B cell (primary cell): ENCODE results near the gene C1QL2. TPM values are rescaled to one million over a fixed set of nuclear protein-coding genes. Genes with fewer than 3 reads are reported as not detected.

ENCODE experiments used
- ATAC-seq: fragments of 200-7000 bp; cut with Tn5 transposase; one replicate; pipeline ENCODE4 v1.10.0; 2021; ENCODE audit warnings: low read depth, mild to moderate bottlenecking, moderate number of reproducible peaks, moderate library complexity
- CTCF ChIA-PET: fragments of 350-600 bp; sonication (Branson Sonifier 250); formaldehyde crosslinking; loops from one replicate; lab custom pipeline; 2021; ENCODE audit warnings: antibody characterized with exemption, inconsistent platforms; lab: Charles Lee
- POLR2A ChIA-PET: fragments of 350-600 bp; sonication (Branson Sonifier 250); formaldehyde crosslinking; loops from one replicate; lab custom pipeline; 2021; ENCODE audit warnings: antibody characterized with exemption; lab: Charles Lee
- DNase-seq: peaks from one replicate; pipeline ENCODE4 v3.0.0; 2013
- H2AFZ ChIP-seq: 2 replicates; pipeline ENCODE4 v1.6.1; 2012; ENCODE audit warnings: mild to moderate bottlenecking, low read depth, low read length; ENCODE audit not compliant: insufficient read depth, poor library complexity, severe bottlenecking
- H3K27ac ChIP-seq, 2 donors: 1 replicate in 1 of 2; 2 replicates in 1 of 2; pipeline ENCODE4 v1.5.1; 2012 to 2013; ENCODE audit warnings: low read length in 2 of 2, mild to moderate bottlenecking in 2 of 2, moderate library complexity in 1 of 2
- H3K27me3 ChIP-seq, 4 experiments: fragments of 200-600 bp in 1 of 4; sonication (generic) in 1 of 4; replicated peaks in 1 of 4; 1 replicate in 2 of 4; 2 replicates in 2 of 4; pipeline versions ENCODE4 v1.6.1 to v1.7.0; 2013 to 2016; ENCODE audit warnings: low read length in 3 of 4, mild to moderate bottlenecking in 2 of 4, mixed read lengths in 1 of 4, moderate library complexity in 1 of 4; ENCODE audit not compliant: insufficient read depth in 4 of 4, control insufficient read depth in 3 of 4; ENCODE audit errors: control extremely low read depth in 1 of 4
- H3K36me3 ChIP-seq, 2 experiments: replicated peaks in 1 of 2; 1 replicate in 1 of 2; 2 replicates in 1 of 2; pipeline versions ENCODE4 v1.6.1 to v1.7.1; 2013; ENCODE audit warnings: low read length in 1 of 2; ENCODE audit not compliant: insufficient read depth in 2 of 2, control insufficient read depth in 1 of 2; ENCODE audit errors: control extremely low read depth in 1 of 2, extremely low read depth in 1 of 2
- H3K4me1 ChIP-seq, 2 donors: fragments of 200-600 bp in 1 of 2; sonication (generic) in 1 of 2; 1 replicate in 1 of 2; 2 replicates in 1 of 2; pipeline versions ENCODE4 v1.5.1 to v1.6.1; 2013 to 2017; ENCODE audit warnings: low read length in 2 of 2; ENCODE audit not compliant: control insufficient read depth in 2 of 2, insufficient read depth in 2 of 2
- H3K4me2 ChIP-seq: replicated peaks from 2 replicates; pipeline ENCODE3; 2012; ENCODE audit warnings: mild to moderate bottlenecking, low read depth, low read length; ENCODE audit not compliant: poor library complexity, severe bottlenecking
- H3K4me3 ChIP-seq, 5 experiments: fragments of 200-600 bp in 1 of 5; sonication (generic) in 1 of 5; 1 replicate in 3 of 5; 2 replicates in 2 of 5; pipeline versions ENCODE4 v1.5.1 to v1.7.0; 2011 to 2016; ENCODE audit warnings: low read length in 4 of 5, mild to moderate bottlenecking in 4 of 5, low read depth in 2 of 5, control low read depth in 1 of 5, moderate library complexity in 1 of 5; ENCODE audit not compliant: insufficient read depth in 1 of 5; ENCODE audit errors: control extremely low read depth in 1 of 5, extremely low read depth in 1 of 5
- H3K79me2 ChIP-seq: fragments of 200-600 bp; sonication (generic); one replicate; pipeline ENCODE4 v1.6.0; 2016; ENCODE audit warnings: low read length; ENCODE audit not compliant: control insufficient read depth, insufficient read depth
- H3K9ac ChIP-seq: fragments of 200-600 bp; sonication (generic); 2 replicates; pipeline ENCODE4 v1.6.1; 2017; ENCODE audit warnings: mild to moderate bottlenecking, low read length, moderate library complexity
- H3K9me3 ChIP-seq, 3 donors: one replicate each; pipeline versions ENCODE4 v1.6.1 to v1.7.1; 2013; ENCODE audit warnings: low read length in 2 of 3; ENCODE audit not compliant: control insufficient read depth in 2 of 3, insufficient read depth in 1 of 3; ENCODE audit errors: control extremely low read depth in 1 of 3
- H4K20me1 ChIP-seq: 2 replicates; pipeline ENCODE4 v1.6.0; 2012; ENCODE audit warnings: mild to moderate bottlenecking, low read length; ENCODE audit not compliant: insufficient read depth, control insufficient read depth, poor library complexity, severe bottlenecking
- H3K27ac Mint-ChIP-seq: one replicate; pipeline ENCODE4 v1.8.0; 2021; ENCODE audit warnings: mixed read lengths
- H3K27me3 Mint-ChIP-seq: one replicate; pipeline ENCODE4 v1.8.0; 2021; ENCODE audit warnings: mixed read lengths
- H3K4me1 Mint-ChIP-seq: one replicate; pipeline ENCODE4 v1.8.0; 2021; ENCODE audit warnings: mixed read lengths
- H3K4me3 Mint-ChIP-seq: one replicate; pipeline ENCODE4 v1.8.0; 2021; ENCODE audit warnings: mixed read lengths
- H3K9me3 Mint-ChIP-seq: one replicate; pipeline ENCODE4 v1.8.0; 2022; ENCODE audit warnings: mixed read lengths; ENCODE audit not compliant: insufficient read depth
- EZH2 ChIP-seq: IDR thresholded peaks from 2 replicates; pipeline ENCODE4 v1.6.1; 2012; ENCODE audit warnings: borderline replicate concordance, low read depth, mild to moderate bottlenecking, moderate library complexity, low read length; ENCODE audit not compliant: insufficient read depth, poor library complexity, severe bottlenecking
- WGBS: methylation state at CpG from one replicate; pipeline ENCODE4 v1.1.5; 2013; ENCODE audit warnings: missing lambda C conversion rate; ENCODE audit not compliant: insufficient coverage; 5-methylcytosine and 5-hydroxymethylcytosine counted together
- intact Hi-C: fragments of 100-400 bp; cut with micrococcal nuclease; formaldehyde crosslinking; loops from one replicate; pipeline ENCODE4 v1.10.0; 2022
- polyA plus RNA-seq: library from polyadenylated mRNA; depleted of rRNA; stranded (reverse); fragments of >200 nt; gene quantifications from 2 replicates; pipeline ENCODE4 v1.2.3, GENCODE V29; 2012
- total RNA-seq, 2 donors: library from RNA; stranded (reverse); fragments of 120-200 nt in 1 of 2; gene quantifications; 1 replicate in 1 of 2; 2 replicates in 1 of 2; pipeline versions ENCODE4 v1.2.3 to v1.2.4, GENCODE V29; 2013 to 2022
- TF ChIP-seq, protein P1 (sequence below): fragments of 200-600 bp; IDR thresholded peaks from one replicate; pipeline ENCODE4 v1.8.0; 2022; ENCODE audit warnings: antibody characterized with exemption, mild to moderate bottlenecking

C1QL2 gene
- total and polyA plus RNA-seq, 2 donors (not counting 1 experiment from before 2014, with no cell fraction given), result not detected

DNA sequence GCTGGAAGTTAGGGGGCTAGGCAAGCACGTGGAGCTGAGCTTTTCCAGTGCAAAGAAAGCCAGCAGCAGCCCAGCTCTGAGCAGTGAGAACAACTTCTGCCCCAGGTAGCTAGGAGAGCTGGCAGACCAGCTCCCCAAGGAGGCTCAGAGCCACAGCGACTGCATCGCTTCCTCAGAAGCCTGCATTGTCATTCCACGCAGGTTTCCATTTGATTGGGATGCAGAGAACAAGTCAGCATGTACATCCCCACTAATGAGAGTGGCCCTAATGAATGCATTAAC lies 45.1 kb downstream of the C1QL2 start:
- H3K4me1 Mint-ChIP-seq, result no peaks in the 10 kb centered on the region
- H3K27ac ChIP-seq, result no peak overlapping the region
- no peaks in the 10 kb centered on the region for H3K4me1 ChIP-seq
- peaks cover 14% of the 10 kb centered on the region for H3K27me3 Mint-ChIP-seq
- H3K4me3 Mint-ChIP-seq, result no peak overlapping the region
- POLR2A ChIA-PET, result no interaction called here
- H3K27me3 ChIP-seq, result no peaks in the 10 kb centered on the region
- H3K4me3 ChIP-seq, result no peak overlapping the region
- H3K36me3 ChIP-seq, result no peaks in the 10 kb centered on the region
- intact Hi-C loops, result no loop called here
- CTCF ChIA-PET, result no interaction called here
- no peak overlapping the region for H3K4me2 ChIP-seq
- DNase-seq (no peak), ATAC-seq (no peak)
- peaks cover 0 to 10% (median 0%) of the 10 kb centered on the region in 3 donors for H3K9me3 ChIP-seq
- no peak overlapping the region for H3K9ac ChIP-seq
- no peak overlapping the region for H2AFZ ChIP-seq
- 48% methylated on average over 4 of the region's 4 CpGs for WGBS
- H3K27ac Mint-ChIP-seq, result no peak overlapping the region
- peaks cover 7% of the 10 kb centered on the region for H3K9me3 Mint-ChIP-seq
- H4K20me1 ChIP-seq, result no peaks in the 10 kb centered on the region
- TF ChIP-seq, protein P1, sequence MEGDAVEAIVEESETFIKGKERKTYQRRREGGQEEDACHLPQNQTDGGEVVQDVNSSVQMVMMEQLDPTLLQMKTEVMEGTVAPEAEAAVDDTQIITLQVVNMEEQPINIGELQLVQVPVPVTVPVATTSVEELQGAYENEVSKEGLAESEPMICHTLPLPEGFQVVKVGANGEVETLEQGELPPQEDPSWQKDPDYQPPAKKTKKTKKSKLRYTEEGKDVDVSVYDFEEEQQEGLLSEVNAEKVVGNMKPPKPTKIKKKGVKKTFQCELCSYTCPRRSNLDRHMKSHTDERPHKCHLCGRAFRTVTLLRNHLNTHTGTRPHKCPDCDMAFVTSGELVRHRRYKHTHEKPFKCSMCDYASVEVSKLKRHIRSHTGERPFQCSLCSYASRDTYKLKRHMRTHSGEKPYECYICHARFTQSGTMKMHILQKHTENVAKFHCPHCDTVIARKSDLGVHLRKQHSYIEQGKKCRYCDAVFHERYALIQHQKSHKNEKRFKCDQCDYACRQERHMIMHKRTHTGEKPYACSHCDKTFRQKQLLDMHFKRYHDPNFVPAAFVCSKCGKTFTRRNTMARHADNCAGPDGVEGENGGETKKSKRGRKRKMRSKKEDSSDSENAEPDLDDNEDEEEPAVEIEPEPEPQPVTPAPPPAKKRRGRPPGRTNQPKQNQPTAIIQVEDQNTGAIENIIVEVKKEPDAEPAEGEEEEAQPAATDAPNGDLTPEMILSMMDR, result no peak
- TF ChIP-seq EZH2, result no peak
- H3K79me2 ChIP-seq, result no peaks in the 10 kb centered on the region

DNA sequence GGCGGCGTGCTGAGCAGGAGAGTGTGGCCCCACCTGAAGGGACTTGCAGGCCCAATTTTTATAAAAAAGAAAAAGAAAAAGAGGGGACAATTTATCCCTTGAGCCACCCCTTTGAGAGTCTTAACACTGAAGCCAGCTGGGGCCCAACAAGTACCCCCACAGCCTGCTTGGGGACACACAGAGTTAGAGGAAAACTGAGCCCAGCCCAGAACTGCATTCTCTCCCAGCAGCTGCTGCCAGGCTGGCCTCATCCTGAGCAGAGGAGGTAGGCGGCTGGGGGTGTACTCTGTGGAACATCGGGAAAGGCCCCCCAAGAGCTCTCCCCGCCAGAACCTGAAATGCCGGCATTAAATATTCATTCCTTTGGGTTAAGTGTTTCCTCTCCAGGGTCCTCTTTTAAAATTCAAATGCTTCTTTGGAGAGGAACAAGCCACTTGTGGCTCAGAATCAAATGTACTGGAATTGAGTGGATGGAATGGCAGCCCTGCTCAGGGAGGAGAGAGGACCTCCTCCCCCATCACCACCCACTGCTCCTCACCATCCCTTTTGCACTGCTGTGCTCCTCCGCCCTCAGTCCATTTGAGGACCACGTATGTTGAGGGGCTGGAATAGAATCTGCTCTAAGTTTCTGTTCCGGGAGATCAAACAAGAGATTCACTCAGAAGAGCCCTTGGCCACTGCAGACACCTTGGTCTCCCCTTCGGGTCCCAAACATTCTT lies 45.6 kb downstream of the C1QL2 start:
- no peak overlapping the region for H3K4me3 ChIP-seq
- H3K9ac ChIP-seq, result no peak overlapping the region
- Mint-ChIP-seq H3K27ac (no peak overlapping the region), H3K4me1 (no peaks in the 10 kb centered on the region), H3K9me3 (peaks cover 7% of the 10 kb centered on the region), H3K27me3 (peaks cover 14% of the 10 kb centered on the region), H3K4me3 (no peak overlapping the region)
- intact Hi-C loops, result no loop called here
- ChIA-PET POLR2A (no interaction called here), CTCF (no interaction called here)
- no peak overlapping the region for H3K4me2 ChIP-seq
- no peaks in the 10 kb centered on the region for H3K36me3 ChIP-seq
- TF ChIP-seq, protein P1, result no peak
- TF ChIP-seq EZH2, result no peak
- ATAC-seq (no peak), DNase-seq (no peak)
- no peaks in the 10 kb centered on the region for H3K79me2 ChIP-seq
- 53% methylated on average over 8 of the region's 10 CpGs for WGBS
- H3K27ac ChIP-seq, result no peak overlapping the region
- no peaks in the 10 kb centered on the region for H4K20me1 ChIP-seq
- peaks cover 0 to 10% (median 0%) of the 10 kb centered on the region in 3 donors for H3K9me3 ChIP-seq
- no peaks in the 10 kb centered on the region for H3K27me3 ChIP-seq
- H3K4me1 ChIP-seq, result no peaks in the 10 kb centered on the region
- H2AFZ ChIP-seq, result no peak overlapping the region
